ENCODE results near the gene CAMKK2.
"Not testable (repeated sequence)": the region's sequence is repeated elsewhere in the genome, so short reads cannot be mapped to it uniquely, and the experiment has no call there.

The CAMKK2 gene

GRCh38 chr12:121245951-121246350 is 50.6 kb downstream of the CAMKK2 start:
- DNase-seq (ENCODE audit: low read depth) = no peak

DNA sequence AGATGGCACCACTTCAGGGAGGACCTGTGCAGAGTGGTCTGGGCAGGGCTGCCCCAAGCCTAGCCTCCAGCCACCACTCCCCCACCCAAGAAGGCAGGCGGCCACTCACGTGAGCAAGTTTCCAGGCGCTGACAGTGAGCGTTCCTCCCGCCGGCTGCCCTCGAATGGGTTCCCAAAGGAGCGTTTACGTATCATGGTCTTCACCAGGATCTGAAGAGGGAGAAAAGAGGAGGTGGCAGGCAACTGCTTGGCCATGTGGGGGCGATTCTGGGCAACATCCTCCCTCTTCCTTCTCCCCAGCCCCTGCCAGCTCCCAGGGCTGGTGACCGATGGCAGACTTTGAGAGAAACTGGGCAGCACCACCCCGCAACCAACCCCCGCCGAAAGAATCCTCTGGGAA is 51.5 kb downstream of the CAMKK2 start:
- DNase-seq (ENCODE audit: low read depth) = no peak

DNA sequence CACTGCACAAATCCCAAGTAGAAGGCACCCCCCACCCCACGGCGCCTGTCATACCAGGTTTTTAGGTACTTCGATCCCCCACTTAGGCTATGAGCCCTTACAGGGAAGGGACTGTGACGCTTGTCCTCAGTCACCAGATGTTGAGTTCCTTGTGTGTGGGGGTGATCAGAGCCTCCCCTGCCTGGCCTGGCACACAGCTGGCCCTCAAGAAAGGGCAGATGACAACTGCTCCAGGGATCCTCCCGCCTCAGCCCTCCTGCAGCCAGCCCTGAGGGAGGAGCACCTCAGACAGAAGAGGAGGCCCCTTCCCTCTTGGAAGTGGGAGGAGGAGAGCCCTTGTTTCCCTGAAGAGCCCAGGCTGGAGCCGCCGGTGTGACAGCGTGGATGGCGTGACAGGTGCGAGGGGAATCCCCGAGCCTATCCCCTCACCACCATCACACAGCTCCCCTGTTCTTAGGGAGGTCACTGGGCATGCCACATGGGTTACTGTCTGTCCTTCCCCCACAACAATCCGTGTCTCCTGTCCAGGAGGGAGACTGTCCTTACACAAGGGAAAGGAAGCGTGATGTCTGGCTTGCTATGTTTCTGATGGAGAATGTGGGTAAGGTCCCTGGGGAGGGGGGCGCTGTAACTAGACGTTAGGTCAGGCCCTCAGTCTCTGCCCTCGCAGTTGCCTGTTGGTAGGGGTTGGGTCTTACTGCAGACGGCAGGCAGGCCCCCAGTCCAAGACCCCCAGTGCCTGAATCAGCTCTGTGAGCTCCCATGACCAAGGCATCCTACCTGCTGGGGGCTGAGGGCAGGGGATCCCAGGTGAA is 55.1 kb downstream of the CAMKK2 start:
- DNase-seq (ENCODE audit: low read depth) = no peak

GRCh38 chr12:121240484-121241101 is 55.9 kb downstream of the CAMKK2 start:
- DNase-seq (ENCODE audit: low read depth) = peak; percentile 46

- DNase-seq (ENCODE audit: low read depth) = no peak
These were observed 56.5 kb downstream of the CAMKK2 start for GRCh38 chr12:121240062-121240420.

DNA sequence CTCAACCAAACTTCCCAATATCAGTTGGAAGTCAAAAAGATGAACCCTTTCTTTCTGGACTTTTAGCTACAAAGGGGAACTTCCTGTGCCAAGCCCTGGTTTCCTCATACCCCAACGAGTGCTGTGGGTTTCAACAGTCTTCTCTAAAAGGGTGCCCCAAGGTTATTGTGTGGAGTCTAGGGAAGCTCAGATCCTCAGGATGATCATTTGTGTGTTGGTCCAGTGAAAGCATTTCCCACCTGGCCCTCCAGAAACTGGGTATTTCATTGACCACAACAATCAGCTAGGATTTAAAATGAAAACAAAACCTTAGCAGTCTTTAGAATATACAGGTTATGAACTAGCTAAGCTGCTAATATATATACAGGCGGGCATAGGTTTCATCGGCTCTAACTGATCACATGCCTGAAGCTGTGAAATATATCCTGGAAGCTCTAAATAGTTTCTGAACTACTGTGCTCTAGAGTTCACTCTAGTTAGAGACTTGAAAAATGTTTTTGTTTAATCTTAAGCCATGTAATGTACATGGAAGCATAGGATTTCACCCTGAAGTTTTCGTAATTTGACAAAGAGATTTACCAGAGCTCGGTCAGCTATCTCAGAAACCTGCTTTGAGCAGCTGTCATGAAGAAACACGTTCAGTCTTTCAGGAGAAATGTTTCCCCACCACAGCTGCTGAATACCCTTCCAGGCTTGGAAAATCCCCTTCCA is 57.0 kb downstream of the CAMKK2 start:
- DNase-seq (ENCODE audit: low read depth) = no peak

DNA sequence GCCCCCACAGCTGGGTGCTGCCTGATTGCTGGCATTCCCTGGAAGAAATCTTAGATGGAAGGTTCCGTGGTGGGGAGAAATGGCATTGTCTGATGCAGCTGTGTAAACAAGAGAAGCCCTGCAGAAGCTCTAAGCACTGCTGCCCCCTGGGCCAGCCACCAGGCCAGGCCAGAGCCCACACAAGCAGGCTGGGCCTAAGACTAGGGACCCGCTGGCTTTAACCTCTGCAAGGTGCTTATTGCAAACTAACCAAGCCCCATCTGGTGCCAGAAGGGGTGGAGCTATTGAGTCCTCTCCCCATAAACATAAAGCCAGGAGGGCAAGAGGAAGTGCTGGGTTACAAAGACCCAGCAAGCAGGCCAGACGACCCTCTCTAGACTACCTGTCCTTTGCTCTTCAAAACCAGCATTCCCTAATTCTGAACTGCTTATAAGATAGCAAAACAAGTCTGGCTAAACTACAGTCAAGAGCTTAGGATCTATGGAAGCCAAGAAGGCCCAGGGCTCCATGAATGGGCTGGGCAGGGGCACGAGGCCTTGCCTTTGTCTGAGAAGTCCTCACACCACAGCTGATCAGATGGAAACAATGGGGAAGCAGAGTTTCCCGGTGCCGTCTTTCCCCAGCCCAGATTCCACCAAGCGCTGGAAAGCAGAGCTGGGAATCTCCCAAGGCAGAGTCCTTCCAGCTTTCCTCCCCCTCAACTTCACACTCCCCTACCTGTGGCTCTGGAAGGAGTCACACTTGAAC is 57.7 kb downstream of the CAMKK2 start:
- DNase-seq (ENCODE audit: low read depth) = no peak

DNA sequence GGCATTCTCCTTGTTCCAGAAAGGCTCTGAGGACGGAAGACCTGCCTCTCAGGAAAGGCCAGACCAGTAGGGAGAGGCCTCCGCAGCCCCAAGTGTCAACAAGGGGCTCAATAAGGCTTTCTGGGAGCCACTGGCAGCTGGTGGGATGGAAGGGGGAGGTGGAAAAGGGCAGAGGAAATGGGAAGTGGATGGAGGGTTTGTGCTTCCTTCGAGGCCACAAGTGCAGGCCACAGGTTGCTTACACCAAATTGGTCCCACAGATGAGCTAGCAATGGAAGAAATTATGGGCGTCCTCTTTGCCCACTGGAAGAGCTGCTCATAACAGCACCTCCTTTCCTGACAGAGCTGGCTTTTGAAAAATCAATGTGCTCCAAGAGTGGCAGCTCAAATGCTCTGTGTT is 58.4 kb downstream of the CAMKK2 start:
- no peak for DNase-seq (ENCODE audit: low read depth)

GRCh38 chr12:121237415-121237814 is 59.1 kb downstream of the CAMKK2 start:
- DNase-seq (ENCODE audit: low read depth) = no peak

GRCh38 chr12:121236776-121237175 is 59.7 kb downstream of the CAMKK2 start:
- DNase-seq (ENCODE audit: low read depth) = no peak

DNA sequence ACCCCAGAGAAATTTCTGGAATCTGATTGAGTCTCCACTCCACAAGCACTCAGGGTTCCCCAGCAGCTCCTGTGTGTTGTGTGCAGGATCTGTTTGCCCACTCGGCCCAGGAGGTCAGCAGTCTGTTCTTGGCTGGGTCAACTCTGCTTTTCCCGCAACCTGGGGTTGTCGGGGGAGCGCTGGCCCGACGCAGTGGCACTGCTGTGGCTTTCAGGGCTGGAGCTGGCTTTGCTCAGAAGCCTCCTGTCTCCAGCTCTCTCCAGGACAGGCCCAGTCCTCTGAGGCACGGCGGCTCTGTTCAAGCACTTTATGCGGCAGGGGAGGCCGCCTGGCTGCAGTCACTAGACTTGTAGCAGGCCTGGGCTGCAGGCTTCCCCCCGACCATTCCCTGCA is 62.9 kb downstream of the CAMKK2 start:
- DNase-seq (ENCODE audit: low read depth) = no peak

- DNase-seq (ENCODE audit: low read depth) = no peak
These were observed 63.4 kb downstream of the CAMKK2 start for GRCh38 chr12:121232977-121233627.

DNA sequence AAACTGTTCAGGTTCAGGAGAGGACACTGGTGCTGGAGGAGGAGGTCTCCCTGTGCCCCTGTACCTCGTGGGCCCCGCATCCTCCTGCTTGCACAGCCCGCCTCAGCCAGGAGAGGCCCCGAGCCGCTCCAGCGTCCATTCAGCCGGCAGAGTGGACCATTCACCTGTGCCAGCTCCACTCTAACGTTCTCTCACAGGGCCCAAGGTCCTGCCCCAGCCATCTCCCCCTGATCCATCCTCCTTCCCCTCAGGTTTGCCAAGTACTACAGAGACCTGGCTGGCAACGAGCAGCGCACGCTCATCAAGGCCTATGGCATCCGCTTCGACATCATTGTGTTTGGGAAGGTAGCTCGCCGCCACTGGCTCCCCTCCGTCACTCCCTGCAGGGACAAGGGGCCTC is 64.3 kb downstream of the CAMKK2 start:
- DNase-seq (ENCODE audit: low read depth) = no peak

GRCh38 chr12:121230538-121230907 is 66.0 kb downstream of the CAMKK2 start:
- DNase-seq (ENCODE audit: low read depth) = no peak

DNA sequence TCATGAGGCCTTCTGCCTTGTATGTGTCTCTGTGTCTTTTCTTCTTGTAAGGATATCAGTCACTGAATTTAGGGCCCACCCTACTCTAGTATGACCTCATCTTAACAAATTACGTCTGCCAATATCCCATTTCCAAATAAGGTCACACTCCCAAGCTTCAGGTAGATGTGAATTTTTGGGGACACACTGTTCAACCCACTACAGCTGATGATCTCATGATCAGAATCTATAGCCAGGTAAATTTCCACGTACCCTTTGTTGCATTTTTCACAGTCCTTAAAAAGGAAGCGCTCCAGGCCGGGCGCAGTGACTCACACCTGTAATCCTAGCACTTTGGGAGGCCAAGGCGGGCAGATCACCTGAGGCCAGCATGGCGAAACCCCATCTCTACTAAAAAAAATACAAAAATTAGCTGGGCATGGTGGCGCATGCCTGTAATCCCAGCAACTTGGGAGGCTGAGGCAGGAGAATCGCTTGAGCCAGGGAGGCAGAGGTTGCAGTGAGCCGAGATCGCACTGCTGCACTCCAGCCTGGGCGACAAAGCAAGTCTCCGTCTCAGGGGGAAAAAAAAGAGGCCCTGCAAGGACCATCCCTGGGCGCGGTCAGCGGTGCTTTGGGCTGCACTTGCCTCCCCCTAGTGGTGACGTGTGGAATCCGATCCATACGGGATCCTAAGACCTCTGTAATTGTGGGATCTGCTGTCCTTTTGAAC is 66.5 kb downstream of the CAMKK2 start:
- peak; percentile 73 for DNase-seq (ENCODE audit: low read depth)

DNA sequence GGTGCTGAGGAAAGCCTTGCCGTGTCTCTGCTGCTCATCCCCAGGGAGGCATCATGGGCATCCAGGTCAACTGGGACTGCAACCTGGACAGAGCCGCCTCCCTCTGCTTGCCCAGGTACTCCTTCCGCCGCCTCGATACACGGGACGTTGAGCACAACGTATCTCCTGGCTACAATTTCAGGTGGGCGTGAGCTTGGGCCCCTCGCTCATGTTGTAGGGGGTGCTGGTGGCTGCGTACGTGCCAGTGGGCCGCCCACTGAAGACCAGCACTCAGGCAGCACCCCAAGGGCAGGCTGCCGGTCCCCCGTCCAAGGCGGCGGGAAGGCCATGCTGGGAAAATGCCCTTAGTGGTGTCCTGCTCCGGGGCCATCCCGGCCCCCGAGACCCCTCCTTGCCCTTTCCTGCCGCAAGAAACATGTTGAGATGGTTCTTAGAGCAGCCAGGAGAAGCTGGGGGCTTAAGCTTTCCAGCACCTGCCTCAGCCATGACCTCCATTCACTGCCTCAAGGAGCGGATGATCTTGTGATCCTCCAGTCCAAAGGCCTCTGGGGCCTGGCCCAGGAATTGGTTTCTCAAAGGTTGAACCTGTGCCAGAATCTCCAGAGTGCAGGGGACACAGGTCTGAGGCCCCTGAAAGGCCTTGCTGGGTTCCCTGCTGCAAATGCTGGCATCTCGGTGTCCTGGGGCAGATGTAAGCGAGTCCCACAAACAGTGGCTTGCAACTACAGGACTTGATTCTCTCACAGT is 67.4 kb downstream of the CAMKK2 start:
- DNase-seq (ENCODE audit: low read depth) = no peak

GRCh38 chr12:121227294-121227693 is 69.2 kb downstream of the CAMKK2 start:
- no peak for DNase-seq (ENCODE audit: low read depth)

GRCh38 chr12:121226871-121227270 is 69.6 kb downstream of the CAMKK2 start:
- not testable (repeated sequence) for DNase-seq (ENCODE audit: low read depth)

DNA sequence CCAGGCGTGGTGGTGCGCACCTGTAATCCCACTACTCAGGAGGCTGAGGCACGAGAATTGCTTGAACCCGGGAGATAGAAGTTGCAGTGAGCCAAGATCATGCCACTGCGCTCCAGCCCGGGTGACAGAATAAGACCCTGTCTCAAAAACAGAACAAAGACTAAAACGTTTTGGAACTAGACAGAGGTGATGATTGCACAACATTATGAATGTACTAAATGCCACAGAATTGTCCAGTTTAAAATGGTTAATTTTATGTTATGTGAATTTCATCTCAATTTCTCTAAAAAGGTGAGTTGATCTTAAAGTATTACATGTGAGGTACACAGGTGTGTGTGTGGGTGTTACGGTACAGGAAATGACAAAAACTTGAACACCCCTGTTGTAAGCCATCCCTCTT is 70.1 kb downstream of the CAMKK2 start:
- no peak for DNase-seq (ENCODE audit: low read depth)

DNA sequence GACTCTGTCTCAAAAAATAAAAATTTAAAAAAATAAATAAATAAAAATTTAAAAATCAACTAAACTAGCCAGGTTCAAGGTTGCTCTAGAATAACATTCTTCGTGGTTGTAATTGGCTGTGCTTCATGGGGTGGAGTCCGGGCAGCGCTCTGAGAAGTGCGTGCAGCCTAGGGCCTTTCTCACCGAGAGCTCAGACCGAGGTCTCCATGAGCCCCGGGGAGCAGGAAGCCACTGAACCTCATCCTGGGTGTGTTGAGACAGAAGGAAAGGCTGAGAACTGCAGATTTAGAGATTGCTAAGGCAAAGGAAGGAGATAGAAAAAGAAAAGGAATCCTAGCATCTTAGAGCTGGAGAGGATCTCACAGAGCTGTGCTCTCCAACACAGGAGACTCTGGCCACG is 71.9 kb downstream of the CAMKK2 start:
- no peak for DNase-seq (ENCODE audit: low read depth)

Measured in iris pigment epithelial cell (primary cell).